B cell (primary cell): ENCODE measurements around the gene MLIP. TPM values are rescaled to one million over a fixed set of nuclear protein-coding genes. Genes with fewer than 3 reads are reported as not detected.

Experiments
- ATAC-seq: fragments of 200-7000 bp; cut with Tn5 transposase; one replicate; pipeline ENCODE4 v1.10.0; 2021; ENCODE audit warnings: low read depth, mild to moderate bottlenecking, moderate number of reproducible peaks, moderate library complexity
- CTCF ChIA-PET: fragments of 350-600 bp; sonication (Branson Sonifier 250); formaldehyde crosslinking; loops from one replicate; lab custom pipeline; 2021; ENCODE audit warnings: antibody characterized with exemption, inconsistent platforms; lab: Charles Lee
- POLR2A ChIA-PET: fragments of 350-600 bp; sonication (Branson Sonifier 250); formaldehyde crosslinking; loops from one replicate; lab custom pipeline; 2021; ENCODE audit warnings: antibody characterized with exemption; lab: Charles Lee
- DNase-seq: peaks from one replicate; pipeline ENCODE4 v3.0.0; 2013
- H2AFZ ChIP-seq: 2 replicates; pipeline ENCODE4 v1.6.1; 2012; ENCODE audit warnings: mild to moderate bottlenecking, low read depth, low read length; ENCODE audit not compliant: insufficient read depth, poor library complexity, severe bottlenecking
- H3K27ac ChIP-seq, 2 donors: 1 replicate in 1 of 2; 2 replicates in 1 of 2; pipeline ENCODE4 v1.5.1; 2012 to 2013; ENCODE audit warnings: low read length in 2 of 2, mild to moderate bottlenecking in 2 of 2, moderate library complexity in 1 of 2
- H3K27me3 ChIP-seq, 4 experiments: fragments of 200-600 bp in 1 of 4; sonication (generic) in 1 of 4; replicated peaks in 1 of 4; 1 replicate in 2 of 4; 2 replicates in 2 of 4; pipeline versions ENCODE4 v1.6.1 to v1.7.0; 2013 to 2016; ENCODE audit warnings: low read length in 3 of 4, mild to moderate bottlenecking in 2 of 4, mixed read lengths in 1 of 4, moderate library complexity in 1 of 4; ENCODE audit not compliant: insufficient read depth in 4 of 4, control insufficient read depth in 3 of 4; ENCODE audit errors: control extremely low read depth in 1 of 4
- H3K36me3 ChIP-seq, 2 experiments: replicated peaks in 1 of 2; 1 replicate in 1 of 2; 2 replicates in 1 of 2; pipeline versions ENCODE4 v1.6.1 to v1.7.1; 2013; ENCODE audit warnings: low read length in 1 of 2; ENCODE audit not compliant: insufficient read depth in 2 of 2, control insufficient read depth in 1 of 2; ENCODE audit errors: control extremely low read depth in 1 of 2, extremely low read depth in 1 of 2
- H3K4me1 ChIP-seq, 2 donors: fragments of 200-600 bp in 1 of 2; sonication (generic) in 1 of 2; 1 replicate in 1 of 2; 2 replicates in 1 of 2; pipeline versions ENCODE4 v1.5.1 to v1.6.1; 2013 to 2017; ENCODE audit warnings: low read length in 2 of 2; ENCODE audit not compliant: control insufficient read depth in 2 of 2, insufficient read depth in 2 of 2
- H3K4me2 ChIP-seq: replicated peaks from 2 replicates; pipeline ENCODE3; 2012; ENCODE audit warnings: mild to moderate bottlenecking, low read depth, low read length; ENCODE audit not compliant: poor library complexity, severe bottlenecking
- H3K4me3 ChIP-seq, 5 experiments: fragments of 200-600 bp in 1 of 5; sonication (generic) in 1 of 5; 1 replicate in 3 of 5; 2 replicates in 2 of 5; pipeline versions ENCODE4 v1.5.1 to v1.7.0; 2011 to 2016; ENCODE audit warnings: low read length in 4 of 5, mild to moderate bottlenecking in 4 of 5, low read depth in 2 of 5, control low read depth in 1 of 5, moderate library complexity in 1 of 5; ENCODE audit not compliant: insufficient read depth in 1 of 5; ENCODE audit errors: control extremely low read depth in 1 of 5, extremely low read depth in 1 of 5
- H3K79me2 ChIP-seq: fragments of 200-600 bp; sonication (generic); one replicate; pipeline ENCODE4 v1.6.0; 2016; ENCODE audit warnings: low read length; ENCODE audit not compliant: control insufficient read depth, insufficient read depth
- H3K9ac ChIP-seq: fragments of 200-600 bp; sonication (generic); 2 replicates; pipeline ENCODE4 v1.6.1; 2017; ENCODE audit warnings: mild to moderate bottlenecking, low read length, moderate library complexity
- H3K9me3 ChIP-seq, 3 donors: one replicate each; pipeline versions ENCODE4 v1.6.1 to v1.7.1; 2013; ENCODE audit warnings: low read length in 2 of 3; ENCODE audit not compliant: control insufficient read depth in 2 of 3, insufficient read depth in 1 of 3; ENCODE audit errors: control extremely low read depth in 1 of 3
- H4K20me1 ChIP-seq: 2 replicates; pipeline ENCODE4 v1.6.0; 2012; ENCODE audit warnings: mild to moderate bottlenecking, low read length; ENCODE audit not compliant: insufficient read depth, control insufficient read depth, poor library complexity, severe bottlenecking
- H3K27ac Mint-ChIP-seq: one replicate; pipeline ENCODE4 v1.8.0; 2021; ENCODE audit warnings: mixed read lengths
- H3K27me3 Mint-ChIP-seq: one replicate; pipeline ENCODE4 v1.8.0; 2021; ENCODE audit warnings: mixed read lengths
- H3K4me1 Mint-ChIP-seq: one replicate; pipeline ENCODE4 v1.8.0; 2021; ENCODE audit warnings: mixed read lengths
- H3K4me3 Mint-ChIP-seq: one replicate; pipeline ENCODE4 v1.8.0; 2021; ENCODE audit warnings: mixed read lengths
- H3K9me3 Mint-ChIP-seq: one replicate; pipeline ENCODE4 v1.8.0; 2022; ENCODE audit warnings: mixed read lengths; ENCODE audit not compliant: insufficient read depth
- CTCF ChIP-seq: fragments of 200-600 bp; IDR thresholded peaks from one replicate; pipeline ENCODE4 v1.8.0; 2022; ENCODE audit warnings: antibody characterized with exemption, mild to moderate bottlenecking
- EZH2 ChIP-seq: IDR thresholded peaks from 2 replicates; pipeline ENCODE4 v1.6.1; 2012; ENCODE audit warnings: borderline replicate concordance, low read depth, mild to moderate bottlenecking, moderate library complexity, low read length; ENCODE audit not compliant: insufficient read depth, poor library complexity, severe bottlenecking
- WGBS: methylation state at CpG from one replicate; pipeline ENCODE4 v1.1.5; 2013; ENCODE audit warnings: missing lambda C conversion rate; ENCODE audit not compliant: insufficient coverage; 5-methylcytosine and 5-hydroxymethylcytosine counted together
- intact Hi-C: fragments of 100-400 bp; cut with micrococcal nuclease; formaldehyde crosslinking; loops from one replicate; pipeline ENCODE4 v1.10.0; 2022
- polyA plus RNA-seq: library from polyadenylated mRNA; depleted of rRNA; stranded (reverse); fragments of >200 nt; gene quantifications from 2 replicates; pipeline ENCODE4 v1.2.3, GENCODE V29; 2012
- total RNA-seq, 2 donors: library from RNA; stranded (reverse); fragments of 120-200 nt in 1 of 2; gene quantifications; 1 replicate in 1 of 2; 2 replicates in 1 of 2; pipeline versions ENCODE4 v1.2.3 to v1.2.4, GENCODE V29; 2013 to 2022

MLIP gene
- total and polyA plus RNA-seq, 2 donors (not counting 1 experiment from before 2014, with no cell fraction given), result not detected

DNA sequence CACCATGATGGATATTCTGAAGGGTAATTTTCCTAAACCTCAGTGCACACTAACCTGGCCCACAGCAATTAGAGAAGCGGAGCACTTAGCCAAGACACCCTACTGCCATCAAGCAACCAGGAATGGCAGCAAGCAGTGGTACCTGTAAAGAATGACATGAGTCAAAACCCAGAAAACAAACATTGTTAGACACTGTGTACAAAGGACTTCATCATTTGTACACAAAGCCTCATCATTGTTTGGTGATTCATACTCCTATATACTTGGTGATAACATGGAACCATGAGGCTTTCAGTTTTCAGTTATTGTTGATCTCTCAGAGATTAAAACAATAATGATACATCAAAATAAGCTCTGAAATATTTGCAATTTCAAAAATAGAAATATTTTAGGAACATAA is 74.6 kb downstream of the MLIP start:
- no peaks in the 10 kb centered on the region for H3K79me2 ChIP-seq
- H3K4me1 ChIP-seq, result no peaks in the 10 kb centered on the region
- WGBS, result 86% methylated on average over 1 of the region's 1 CpG
- no peak overlapping the region for H3K27ac ChIP-seq
- ATAC-seq, result no peak
- H3K36me3 ChIP-seq, result no peaks in the 10 kb centered on the region
- no peak overlapping the region for H3K4me3 ChIP-seq
- peaks cover 0 to 3% (median 0%) of the 10 kb centered on the region in 3 donors for H3K9me3 ChIP-seq
- ChIA-PET POLR2A (no interaction called here), CTCF (no interaction called here)
- Mint-ChIP-seq H3K27ac (no peak overlapping the region), H3K4me3 (no peak overlapping the region), H3K4me1 (no peaks in the 10 kb centered on the region), H3K9me3 (no peaks in the 10 kb centered on the region), H3K27me3 (no peaks in the 10 kb centered on the region)
- no peak overlapping the region for H2AFZ ChIP-seq
- intact Hi-C loops, result no loop called here
- DNase-seq, result no peak
- no peak overlapping the region for H3K9ac ChIP-seq
- H3K27me3 ChIP-seq, result no peaks in the 10 kb centered on the region
- H4K20me1 ChIP-seq, result no peaks in the 10 kb centered on the region
- no peak overlapping the region for H3K4me2 ChIP-seq
- TF ChIP-seq EZH2, result no peak
- TF ChIP-seq CTCF, result no peak

GRCh38 chr6:54188846-54189245 is 77.6 kb downstream of the MLIP start:
- H3K4me1 Mint-ChIP-seq, result no peaks in the 10 kb centered on the region
- no CpG with 5 or more reads among the region's 2 CpGs for WGBS
- H3K9me3 Mint-ChIP-seq, result no peaks in the 10 kb centered on the region
- Histone ChIP-seq H4K20me1 (no peaks in the 10 kb centered on the region), H3K9me3 (no peaks in the 10 kb centered on the region), H3K36me3 (no peaks in the 10 kb centered on the region), H3K27ac (no peak overlapping the region), H3K4me1 (no peaks in the 10 kb centered on the region), H3K4me2 (no peak overlapping the region), H2AFZ (no peak overlapping the region), H3K4me3 (no peak overlapping the region), H3K27me3 (no peaks in the 10 kb centered on the region), H3K79me2 (no peaks in the 10 kb centered on the region), H3K9ac (no peak overlapping the region)
- ATAC-seq, result no peak
- CTCF ChIA-PET, result no interaction called here
- intact Hi-C loops, result no loop called here
- POLR2A ChIA-PET, result no interaction called here
- H3K27ac Mint-ChIP-seq, result no peak overlapping the region
- no peak overlapping the region for H3K4me3 Mint-ChIP-seq
- TF ChIP-seq EZH2 (no peak), CTCF (no peak)
- no peak for DNase-seq
- H3K27me3 Mint-ChIP-seq, result no peaks in the 10 kb centered on the region
